H1 (cell line): ENCODE results near the gene SSTR3. TPM values are rescaled to one million over a fixed set of nuclear protein-coding genes. Genes with fewer than 3 reads are reported as not detected.

Experiments
- CTCF ChIA-PET: fragments of 300-600 bp; sonication (Branson Sonifier 250); formaldehyde crosslinking; loops from one replicate; lab custom pipeline; 2021; ENCODE audit not compliant: partially characterized antibody; lab: Charles Lee
- POLR2A ChIA-PET: fragments of 300-600 bp; sonication (Branson Sonifier 250); formaldehyde crosslinking; loops from one replicate; lab custom pipeline; 2021; ENCODE audit warnings: inconsistent platforms; ENCODE audit not compliant: partially characterized antibody; lab: Charles Lee
- DNase-seq, 2 experiments: peaks; one replicate each; pipeline versions ENCODE4 v3.0.0 to v3.0.0-alpha.2; 2010 to 2022; ENCODE audit warnings: low spot score in 2 of 2, low read depth in 1 of 2, mixed read lengths in 1 of 2
- FAIRE-seq: peaks from 2 replicates; lab custom pipeline; 2011; peaks lifted over from hg19 to GRCh38; lab: Jason Lieb, UNC
- H2AFZ ChIP-seq: 2 replicates; pipeline ENCODE4 v1.8.1; 2012; ENCODE audit warnings: low read length, inconsistent platforms
- H2AK5ac ChIP-seq: 2 replicates; pipeline ENCODE4 v1.6.1; 2013; ENCODE audit warnings: low read depth, low read length
- H2BK120ac ChIP-seq: replicated peaks from 2 replicates; pipeline ENCODE3; 2013; ENCODE audit warnings: low read depth, low read length, inconsistent platforms
- H2BK12ac ChIP-seq: 2 replicates; pipeline ENCODE4 v1.6.1; 2013; ENCODE audit warnings: low read depth, low read length
- H2BK15ac ChIP-seq: 2 replicates; pipeline ENCODE4 v1.6.1; 2013; ENCODE audit warnings: low read length
- H2BK20ac ChIP-seq: 2 replicates; pipeline ENCODE4 v1.6.1; 2013; ENCODE audit warnings: low read length
- H2BK5ac ChIP-seq: 2 replicates; pipeline ENCODE4 v1.6.1; 2013; ENCODE audit warnings: low read depth, low read length
- H3K14ac ChIP-seq: 2 replicates; pipeline ENCODE4 v1.6.1; 2013; ENCODE audit warnings: inconsistent platforms; ENCODE audit not compliant: insufficient read length
- H3K18ac ChIP-seq: 2 replicates; pipeline ENCODE4 v1.6.1; 2013; ENCODE audit warnings: low read length; ENCODE audit errors: extremely low read depth
- H3K23ac ChIP-seq: 2 replicates; pipeline ENCODE4 v1.6.1; 2013; ENCODE audit warnings: inconsistent platforms; ENCODE audit not compliant: insufficient read length
- H3K23me2 ChIP-seq: 2 replicates; pipeline ENCODE4 v1.6.1; 2013; ENCODE audit warnings: low read depth, low read length
- H3K27ac ChIP-seq: 2 replicates; pipeline ENCODE4 v1.6.1; 2011; ENCODE audit warnings: low read depth, low read length, inconsistent platforms
- H3K27me3 ChIP-seq, 4 experiments: replicated peaks in 1 of 4; 1 replicate in 1 of 4; 2 replicates in 3 of 4; pipeline versions ENCODE4 v1.6.1 to v1.8.1; 2011 to 2013; ENCODE audit warnings: low read length in 3 of 4, mild to moderate bottlenecking in 3 of 4, inconsistent platforms in 2 of 4, mixed read lengths in 2 of 4, moderate library complexity in 1 of 4; ENCODE audit not compliant: control insufficient read depth in 3 of 4, insufficient read depth in 3 of 4; ENCODE audit errors: extremely low read depth in 1 of 4
- H3K36me3 ChIP-seq, 4 experiments: 2 replicates each; pipeline versions ENCODE4 v1.6.1 to v1.8.1; 2011 to 2013; ENCODE audit warnings: mild to moderate bottlenecking in 4 of 4, low read length in 3 of 4, moderate library complexity in 2 of 4, control low read depth in 1 of 4, inconsistent platforms in 1 of 4; ENCODE audit not compliant: insufficient read depth in 4 of 4, control insufficient read depth in 2 of 4
- H3K4ac ChIP-seq: replicated peaks from 2 replicates; pipeline ENCODE3; 2013; ENCODE audit warnings: low read length, low read depth, mixed read lengths, inconsistent platforms; ENCODE audit not compliant: insufficient read length
- H3K4me1 ChIP-seq, 4 experiments: replicated peaks in 1 of 4; 1 replicate in 1 of 4; 2 replicates in 3 of 4; pipeline versions ENCODE4 v1.6.1 to v1.8.1; 2011 to 2013; ENCODE audit warnings: low read length in 3 of 4, inconsistent platforms in 2 of 4, mixed read lengths in 1 of 4; ENCODE audit not compliant: insufficient read depth in 4 of 4, control insufficient read depth in 3 of 4
- H3K4me2 ChIP-seq, 2 experiments: 2 replicates each; pipeline versions ENCODE4 v1.6.1 to v1.8.1; 2011 to 2013; ENCODE audit warnings: low read depth in 2 of 2, low read length in 2 of 2, control low read depth in 1 of 2, inconsistent platforms in 1 of 2, mild to moderate bottlenecking in 1 of 2; ENCODE audit not compliant: insufficient read depth in 1 of 2
- H3K4me3 ChIP-seq, 4 experiments: fragments of 200-600, 300-600 bp in 1 of 4; sonication (generic), shearing (Covaris generic), sonication (Bioruptor Twin) in 1 of 4; 2 replicates each; pipeline versions ENCODE4 v1.5.1 to v1.8.1; 2011 to 2016; ENCODE audit warnings: low read length in 4 of 4, low read depth in 3 of 4, control low read depth in 2 of 4, inconsistent platforms in 2 of 4, mild to moderate bottlenecking in 2 of 4, mixed read lengths in 1 of 4, moderate library complexity in 1 of 4; ENCODE audit not compliant: insufficient read depth in 2 of 4; ENCODE audit errors: extremely low read depth in 1 of 4
- H3K56ac ChIP-seq: replicated peaks from 2 replicates; pipeline ENCODE3; 2013; ENCODE audit warnings: low read depth, mild to moderate bottlenecking, mixed read lengths, low read length, inconsistent platforms; ENCODE audit not compliant: insufficient read length
- H3K79me1 ChIP-seq: 2 replicates; pipeline ENCODE4 v1.6.1; 2013; ENCODE audit warnings: low read depth, low read length, control low read depth
- H3K79me2 ChIP-seq, 2 experiments: 2 replicates each; pipeline versions ENCODE4 v1.6.1 to v1.8.1; 2012 to 2013; ENCODE audit warnings: low read length in 2 of 2, mild to moderate bottlenecking in 2 of 2, inconsistent platforms in 1 of 2; ENCODE audit not compliant: insufficient read depth in 2 of 2, control insufficient read depth in 1 of 2
- H3K9ac ChIP-seq, 4 experiments: replicated peaks in 1 of 4; 1 replicate in 1 of 4; 2 replicates in 3 of 4; pipeline versions ENCODE4 v1.6.1 to v1.8.1; 2011 to 2013; ENCODE audit warnings: low read depth in 3 of 4, low read length in 3 of 4, control low read depth in 2 of 4, mild to moderate bottlenecking in 2 of 4, moderate library complexity in 2 of 4, inconsistent platforms in 1 of 4; ENCODE audit errors: extremely low read depth in 1 of 4
- H3K9me3 ChIP-seq, 2 experiments: 2 replicates each; pipeline versions ENCODE4 v1.6.1 to v1.8.1; 2012 to 2013; ENCODE audit warnings: mild to moderate bottlenecking in 2 of 2, moderate library complexity in 2 of 2, control low read depth in 1 of 2, inconsistent platforms in 1 of 2, low read depth in 1 of 2, low read length in 1 of 2, mixed read lengths in 1 of 2; ENCODE audit not compliant: insufficient read depth in 2 of 2
- H4K20me1 ChIP-seq, 2 experiments: replicated peaks in 1 of 2; 2 replicates each; pipeline versions ENCODE3 to v1.8.1; 2011 to 2013; ENCODE audit warnings: inconsistent platforms in 2 of 2, low read length in 2 of 2, mild to moderate bottlenecking in 1 of 2; ENCODE audit not compliant: insufficient read depth in 2 of 2, control insufficient read depth in 1 of 2
- H4K5ac ChIP-seq: 2 replicates; pipeline ENCODE4 v1.6.1; 2013; ENCODE audit warnings: low read length, low read depth, mixed read lengths, inconsistent platforms; ENCODE audit not compliant: insufficient read length
- H4K8ac ChIP-seq: 2 replicates; pipeline ENCODE4 v1.8.0; 2013; ENCODE audit warnings: mild to moderate bottlenecking, moderate library complexity, low read length, inconsistent platforms; ENCODE audit not compliant: insufficient read depth; ENCODE audit errors: extremely low read depth
- H4K91ac ChIP-seq: replicated peaks from 2 replicates; pipeline ENCODE3; 2013; ENCODE audit warnings: low read length, mixed read lengths, inconsistent platforms; ENCODE audit not compliant: insufficient read length
- BACH1 ChIP-seq: IDR thresholded peaks from 2 replicates; pipeline ENCODE4 v1.6.1; 2012; ENCODE audit warnings: low read length, improper control_type of control experiment
- EP300 ChIP-seq, 2 experiments: IDR thresholded peaks; 1 replicate in 1 of 2; 2 replicates in 1 of 2; pipeline ENCODE4 v1.6.1; 2011 to 2012; ENCODE audit warnings: low read depth in 2 of 2, low read length in 2 of 2, mild to moderate bottlenecking in 2 of 2, borderline replicate concordance in 1 of 2, inconsistent platforms in 1 of 2, moderate library complexity in 1 of 2
- EZH2 ChIP-seq: fragments of 200-600 bp; sonication (generic); IDR thresholded peaks from 2 replicates; pipeline ENCODE4 v1.7.1; 2012; ENCODE audit warnings: low read depth, mild to moderate bottlenecking, moderate library complexity, low read length, inconsistent platforms; ENCODE audit not compliant: severe bottlenecking
- HDAC2 ChIP-seq, 2 experiments: fragments of 300-600 bp in 1 of 2; sonication (generic) in 1 of 2; IDR thresholded peaks; 2 replicates each; pipeline ENCODE4 v1.6.1; 2011 to 2012; ENCODE audit warnings: low read depth in 2 of 2, low read length in 2 of 2, mild to moderate bottlenecking in 2 of 2, moderate library complexity in 2 of 2, borderline replicate concordance in 1 of 2, inconsistent platforms in 1 of 2
- HDAC6 ChIP-seq: IDR thresholded peaks from one replicate; pipeline ENCODE4 v1.7.1; 2012; ENCODE audit warnings: low read depth, mild to moderate bottlenecking, inconsistent platforms, low read length, moderate library complexity
- KDM1A ChIP-seq: fragments of 200-600, 300-600 bp; sonication (generic); IDR thresholded peaks from 2 replicates; pipeline ENCODE4 v1.7.1; 2016; ENCODE audit warnings: mild to moderate bottlenecking, low read length, borderline replicate concordance
- KDM4A ChIP-seq: IDR thresholded peaks from one replicate; pipeline ENCODE4 v1.7.1; 2012; ENCODE audit warnings: low read depth, mild to moderate bottlenecking, moderate library complexity, low read length, inconsistent platforms; ENCODE audit not compliant: severe bottlenecking
- MAFK ChIP-seq: IDR thresholded peaks from 2 replicates; pipeline ENCODE4 v1.6.1; 2012; ENCODE audit warnings: low read depth, mild to moderate bottlenecking, improper control_type of control experiment, low read length
- RBBP5 ChIP-seq: IDR thresholded peaks from 2 replicates; pipeline ENCODE4 v1.7.1; 2012; ENCODE audit warnings: low read depth, mild to moderate bottlenecking, inconsistent platforms, low read length, moderate library complexity, borderline replicate concordance
- RFX5 ChIP-seq: IDR thresholded peaks from 2 replicates; pipeline ENCODE4 v1.6.1; 2011; ENCODE audit warnings: low read depth, low read length, improper control_type of control experiment, borderline replicate concordance
- SUZ12 ChIP-seq: fragments of 200-600 bp; sonication (generic); IDR thresholded peaks from 2 replicates; pipeline ENCODE4 v1.6.1; 2012; ENCODE audit warnings: mild to moderate bottlenecking, inconsistent platforms, low read length, moderate library complexity, mixed read lengths
- TBP ChIP-seq: IDR thresholded peaks from 2 replicates; pipeline ENCODE4 v1.6.1; 2011; ENCODE audit warnings: low read depth, low read length, improper control_type of control experiment
- WGBS, 2 experiments: shearing (Covaris generic) in 1 of 2; methylation state at CpG; one replicate each; pipeline versions ENCODE4 v1.1.6 to v1.1.7; 2013 to 2015; ENCODE audit warnings: low lambda C conversion rate in 2 of 2, mixed read lengths in 2 of 2, inconsistent platforms in 1 of 2, low coverage in 1 of 2, missing lambda C conversion rate in 1 of 2; ENCODE audit not compliant: insufficient replicate concordance in 2 of 2, insufficient coverage in 1 of 2, insufficient read length in 1 of 2; ENCODE audit errors: extremely low coverage in 1 of 2, missing lambda C conversion rate in 1 of 2; 5-methylcytosine and 5-hydroxymethylcytosine counted together
- polyA plus RNA-seq, 7 experiments: library from polyadenylated mRNA; depleted of rRNA in 3 of 7; stranded (reverse) in 5 of 7; unstranded in 2 of 7; fragments of >200 nt in 5 of 7; fragments of 200-250 nt in 2 of 7; gene quantifications; 1 replicate in 5 of 7; 2 replicates in 1 of 7; 4 replicates in 1 of 7; pipeline versions ENCODE4 v1.2.1 to v1.2.3, GENCODE V29; 2011 to 2013; ENCODE audit warnings: missing spikeins in 2 of 7, mixed read lengths in 2 of 7
- total RNA-seq: library from RNA; stranded (reverse); fragmentation: NEBNext Ultra II Directional; extraction: Animal tissue kit (Norgen Biotek cat#: 25700); gene quantifications from 2 replicates; pipeline ENCODE4 v1.2.1, GENCODE V29; 2021

Gene SSTR3
- total and polyA plus RNA-seq, 2 of the 8 experiments (the other 6 are each of a cell fraction or from before 2014, with no cell fraction given) = 0.22 to 0.77 TPM

GRCh38 chr22:37156686-37157435 is 55.4 kb downstream of the SSTR3 start:
- H3K4me3 ChIP-seq = no peak overlapping the region
- H3K18ac ChIP-seq = no peak overlapping the region
- CTCF ChIA-PET = interaction anchor here (0.5 to 2.0 kb wide), 11 partner anchors 8 to 240 kb away, joined by 3 to 10 read pairs (median 3); no protein-coding TSS in a partner anchor
- H3K14ac ChIP-seq = no peak overlapping the region
- H2BK12ac ChIP-seq = no peak overlapping the region
- H3K79me1 ChIP-seq = no peaks in the 10 kb centered on the region
- H2BK5ac ChIP-seq = no peak overlapping the region
- H2AK5ac ChIP-seq = no peak overlapping the region
- no peaks in the 10 kb centered on the region for H4K20me1 ChIP-seq
- H3K4me1 ChIP-seq = no peaks in the 10 kb centered on the region
- H3K23me2 ChIP-seq = no peaks in the 10 kb centered on the region
- DNase-seq = no peak
- H4K8ac ChIP-seq = no peak overlapping the region
- H3K4me2 ChIP-seq = no peak overlapping the region
- no peak overlapping the region for H3K9ac ChIP-seq
- no peak for FAIRE-seq
- no peak overlapping the region for H2BK120ac ChIP-seq
- peaks cover 5% of the 10 kb centered on the region in 2 experiments; a peak in 2 of 4 replicates for H3K9me3 ChIP-seq
- no peak overlapping the region for H3K27ac ChIP-seq
- H3K4ac ChIP-seq = no peak overlapping the region
- TF ChIP-seq HDAC2 (IDR thresholded peaks at IDR 0.05; ENCODE audit: borderline replicate concordance in 1 of 2, low read depth in 2 of 2, low read length in 2 of 2) (no peak), HDAC6 (no peak), TBP (no peak), MAFK (no peak), EZH2 (no peak), SUZ12 (no peak), RFX5 (no peak), RBBP5 (no peak), KDM1A (no peak), EP300 (IDR thresholded peaks at IDR 0.05; ENCODE audit: borderline replicate concordance in 1 of 2, low read depth in 2 of 2, low read length in 2 of 2) (no peak), KDM4A (no peak), BACH1 (no peak)
- no peaks in the 10 kb centered on the region; a peak in 1 of 7 replicates for H3K27me3 ChIP-seq
- no peak overlapping the region for H2BK20ac ChIP-seq
- H3K23ac ChIP-seq = no peak overlapping the region
- H2BK15ac ChIP-seq = no peak overlapping the region
- no peaks in the 10 kb centered on the region for H3K36me3 ChIP-seq
- H4K91ac ChIP-seq = no peak overlapping the region
- no peak overlapping the region for H2AFZ ChIP-seq
- no peak overlapping the region for H3K56ac ChIP-seq
- WGBS, 2 experiments = 94% methylated on average over 11 of the region's 13 CpGs; no CpG with 5 or more reads in 1 of the 2 experiments
- POLR2A ChIA-PET = interaction anchor here (1.3 kb wide), 1 partner anchor 9 kb away, joined by 4 read pairs; no protein-coding TSS in a partner anchor
- H3K79me2 ChIP-seq = no peaks in the 10 kb centered on the region
- no peak overlapping the region for H4K5ac ChIP-seq
